K562 (cell line): ENCODE results near the gene NPAS3. TPM values are rescaled to one million over a fixed set of nuclear protein-coding genes. Genes with fewer than 3 reads are reported as not detected.

Experiments used
- ARNT ChIP-seq, 2 experiments: fragments of 450-650 bp; IDR thresholded peaks; 2 replicates each; pipeline ENCODE4 v1.6.1; 2016; ENCODE audit warnings: mild to moderate bottlenecking in 1 of 2
- JUNB ChIP-seq: fragments of 450-650 bp; formaldehyde crosslinking; conservative IDR thresholded peaks from 2 replicates; pipeline ENCODE4 v1.4.0; 2020; ENCODE audit warnings: mild to moderate bottlenecking
- KAT8 ChIP-seq: fragments of 450-650 bp; IDR thresholded peaks from 2 replicates; pipeline ENCODE4 v1.6.1; 2016; ENCODE audit warnings: low read depth, mild to moderate bottlenecking
- MEIS2 ChIP-seq: fragments of 450-650 bp; IDR thresholded peaks from 2 replicates; pipeline ENCODE4 v1.6.1; 2014; ENCODE audit warnings: mild to moderate bottlenecking; ENCODE audit not compliant: partially characterized antibody
- NCOA1 ChIP-seq: fragments of 450-650 bp; IDR thresholded peaks from 2 replicates; pipeline ENCODE4 v1.6.1; 2016; ENCODE audit warnings: low read depth
- SMARCA4 ChIP-seq: fragments of 450-650 bp; IDR thresholded peaks from 2 replicates; pipeline ENCODE4 v1.6.1; 2016
- SOX6 ChIP-seq: fragments of 450-650 bp; IDR thresholded peaks from 2 replicates; pipeline ENCODE4 v1.6.1; 2014; ENCODE audit warnings: mild to moderate bottlenecking
- ZNF507 ChIP-seq: conservative IDR thresholded peaks from 2 replicates; pipeline ENCODE4 v1.6.1; 2017; ENCODE audit warnings: missing genetic modification characterization, missing compliant biosample characterization
- polyA plus RNA-seq, 8 experiments: library from polyadenylated mRNA; depleted of rRNA in 4 of 8; stranded (reverse) in 5 of 8; unstranded in 3 of 8; fragments of >200 nt; fragmentation: Nextera tagmentation in 2 of 8; fragmentation: Illumina TruSeq in 1 of 8; extraction: Ambion mirVana in 2 of 8; extraction: Trizol in 1 of 8; gene quantifications; 2 replicates each; pipeline versions ENCODE4 v1.2.1 to v1.2.3, GENCODE V29; 2011 to 2014; ENCODE audit warnings: inconsistent platforms in 1 of 8, missing spikeins in 1 of 8
- total RNA-seq, 7 experiments: library from RNA; depleted of rRNA in 6 of 7; stranded (reverse); fragments of >200 nt in 6 of 7; fragmentation: Illumina TruSeq in 2 of 7; extraction: Trizol in 2 of 7; gene quantifications; 2 replicates each; pipeline versions ENCODE4 v1.2.1 to v1.2.3, GENCODE V29; 2011 to 2021; ENCODE audit warnings: low replicate concordance in 1 of 7
- TF ChIP-seq, protein P1 (sequence below): sonication (generic); formaldehyde crosslinking; IDR thresholded peaks from 2 replicates; pipeline ENCODE4 v1.9.0; 2022; ENCODE audit warnings: mild to moderate bottlenecking, missing genetic modification reagents
- TF ChIP-seq, protein P2 (sequence below): fragments of 450-650 bp; IDR thresholded peaks from 2 replicates; pipeline ENCODE4 v1.6.1; 2017; ENCODE audit warnings: antibody characterized with exemption, mild to moderate bottlenecking
- TF ChIP-seq, protein P3 (sequence below): fragments of 200-800 bp; sonication (Bioruptor generic); IDR thresholded peaks from 2 replicates; pipeline ENCODE4 v1.6.1; 2016; ENCODE audit warnings: missing genetic modification characterization, missing compliant biosample characterization
- TF ChIP-seq, protein P4 (sequence below): conservative IDR thresholded peaks from 2 replicates; pipeline ENCODE4 v1.6.1; 2011; ENCODE audit warnings: low read depth, mild to moderate bottlenecking, low read length; ENCODE audit not compliant: control insufficient read depth
- TF ChIP-seq, protein P5 (sequence below): IDR thresholded peaks from 3 replicates; pipeline ENCODE4 v1.6.1; 2011; ENCODE audit warnings: borderline replicate concordance, mild to moderate bottlenecking, moderate library complexity; ENCODE audit not compliant: insufficient read length; ENCODE audit errors: extremely low read depth

Gene NPAS3
- total and polyA plus RNA-seq, 9 of the 15 experiments (the other 6 are each of a cell fraction or from before 2014, with no cell fraction given) = 0.04 TPM; not detected in 8

DNA sequence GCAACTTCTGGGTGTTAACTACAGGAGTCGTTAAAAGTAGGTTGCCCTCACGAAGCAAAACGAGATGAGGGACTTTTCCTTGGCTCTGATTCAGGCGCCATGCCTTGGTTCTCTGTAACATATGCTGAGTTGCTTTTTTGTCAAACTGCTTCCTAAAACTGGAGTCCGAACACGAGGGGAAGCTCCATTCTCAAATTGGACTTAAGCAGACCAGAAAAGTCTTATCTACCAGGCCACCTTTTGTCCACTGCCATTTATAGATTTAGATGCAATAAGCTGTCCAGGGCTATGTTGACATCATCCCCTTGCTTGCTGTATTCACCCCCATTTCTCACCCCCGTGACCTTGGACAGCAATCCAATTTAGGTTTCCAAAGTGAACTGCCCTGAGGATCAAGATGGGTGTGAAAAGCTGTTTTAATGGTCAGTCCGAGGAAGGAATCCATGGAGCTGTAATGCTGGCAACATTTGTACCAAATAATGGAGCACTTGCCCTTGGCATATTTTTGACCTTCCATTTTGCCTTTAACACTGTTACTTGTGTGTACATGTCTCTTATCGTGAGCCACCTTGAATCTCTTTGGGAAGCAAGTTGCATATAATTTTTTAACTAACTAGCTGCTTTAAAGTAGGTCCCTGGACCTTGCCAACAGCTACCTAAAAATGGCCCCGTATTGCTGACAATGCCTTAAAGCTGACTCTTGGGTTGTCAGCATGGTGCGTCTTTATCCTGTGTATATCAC lies 714.1 kb downstream of the NPAS3 start (continued):
- TF ChIP-seq, protein P1, sequence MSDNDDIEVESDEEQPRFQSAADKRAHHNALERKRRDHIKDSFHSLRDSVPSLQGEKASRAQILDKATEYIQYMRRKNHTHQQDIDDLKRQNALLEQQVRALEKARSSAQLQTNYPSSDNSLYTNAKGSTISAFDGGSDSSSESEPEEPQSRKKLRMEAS (CRISPR knock-in tag) = no peak
- no peak for TF ChIP-seq JUNB (CRISPR knock-in tag)
- TF ChIP-seq, protein P2, sequence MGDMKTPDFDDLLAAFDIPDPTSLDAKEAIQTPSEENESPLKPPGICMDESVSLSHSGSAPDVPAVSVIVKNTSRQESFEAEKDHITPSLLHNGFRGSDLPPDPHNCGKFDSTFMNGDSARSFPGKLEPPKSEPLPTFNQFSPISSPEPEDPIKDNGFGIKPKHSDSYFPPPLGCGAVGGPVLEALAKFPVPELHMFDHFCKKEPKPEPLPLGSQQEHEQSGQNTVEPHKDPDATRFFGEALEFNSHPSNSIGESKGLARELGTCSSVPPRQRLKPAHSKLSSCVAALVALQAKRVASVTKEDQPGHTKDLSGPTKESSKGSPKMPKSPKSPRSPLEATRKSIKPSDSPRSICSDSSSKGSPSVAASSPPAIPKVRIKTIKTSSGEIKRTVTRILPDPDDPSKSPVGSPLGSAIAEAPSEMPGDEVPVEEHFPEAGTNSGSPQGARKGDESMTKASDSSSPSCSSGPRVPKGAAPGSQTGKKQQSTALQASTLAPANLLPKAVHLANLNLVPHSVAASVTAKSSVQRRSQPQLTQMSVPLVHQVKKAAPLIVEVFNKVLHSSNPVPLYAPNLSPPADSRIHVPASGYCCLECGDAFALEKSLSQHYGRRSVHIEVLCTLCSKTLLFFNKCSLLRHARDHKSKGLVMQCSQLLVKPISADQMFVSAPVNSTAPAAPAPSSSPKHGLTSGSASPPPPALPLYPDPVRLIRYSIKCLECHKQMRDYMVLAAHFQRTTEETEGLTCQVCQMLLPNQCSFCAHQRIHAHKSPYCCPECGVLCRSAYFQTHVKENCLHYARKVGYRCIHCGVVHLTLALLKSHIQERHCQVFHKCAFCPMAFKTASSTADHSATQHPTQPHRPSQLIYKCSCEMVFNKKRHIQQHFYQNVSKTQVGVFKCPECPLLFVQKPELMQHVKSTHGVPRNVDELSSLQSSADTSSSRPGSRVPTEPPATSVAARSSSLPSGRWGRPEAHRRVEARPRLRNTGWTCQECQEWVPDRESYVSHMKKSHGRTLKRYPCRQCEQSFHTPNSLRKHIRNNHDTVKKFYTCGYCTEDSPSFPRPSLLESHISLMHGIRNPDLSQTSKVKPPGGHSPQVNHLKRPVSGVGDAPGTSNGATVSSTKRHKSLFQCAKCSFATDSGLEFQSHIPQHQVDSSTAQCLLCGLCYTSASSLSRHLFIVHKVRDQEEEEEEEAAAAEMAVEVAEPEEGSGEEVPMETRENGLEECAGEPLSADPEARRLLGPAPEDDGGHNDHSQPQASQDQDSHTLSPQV = no peak
- no peak for TF ChIP-seq ZNF507 (tag)
- peak; percentile 57; the same call in 1 of the 2 replicates for TF ChIP-seq SMARCA4
- TF ChIP-seq NCOA1 = no peak
- TF ChIP-seq, protein P3, sequence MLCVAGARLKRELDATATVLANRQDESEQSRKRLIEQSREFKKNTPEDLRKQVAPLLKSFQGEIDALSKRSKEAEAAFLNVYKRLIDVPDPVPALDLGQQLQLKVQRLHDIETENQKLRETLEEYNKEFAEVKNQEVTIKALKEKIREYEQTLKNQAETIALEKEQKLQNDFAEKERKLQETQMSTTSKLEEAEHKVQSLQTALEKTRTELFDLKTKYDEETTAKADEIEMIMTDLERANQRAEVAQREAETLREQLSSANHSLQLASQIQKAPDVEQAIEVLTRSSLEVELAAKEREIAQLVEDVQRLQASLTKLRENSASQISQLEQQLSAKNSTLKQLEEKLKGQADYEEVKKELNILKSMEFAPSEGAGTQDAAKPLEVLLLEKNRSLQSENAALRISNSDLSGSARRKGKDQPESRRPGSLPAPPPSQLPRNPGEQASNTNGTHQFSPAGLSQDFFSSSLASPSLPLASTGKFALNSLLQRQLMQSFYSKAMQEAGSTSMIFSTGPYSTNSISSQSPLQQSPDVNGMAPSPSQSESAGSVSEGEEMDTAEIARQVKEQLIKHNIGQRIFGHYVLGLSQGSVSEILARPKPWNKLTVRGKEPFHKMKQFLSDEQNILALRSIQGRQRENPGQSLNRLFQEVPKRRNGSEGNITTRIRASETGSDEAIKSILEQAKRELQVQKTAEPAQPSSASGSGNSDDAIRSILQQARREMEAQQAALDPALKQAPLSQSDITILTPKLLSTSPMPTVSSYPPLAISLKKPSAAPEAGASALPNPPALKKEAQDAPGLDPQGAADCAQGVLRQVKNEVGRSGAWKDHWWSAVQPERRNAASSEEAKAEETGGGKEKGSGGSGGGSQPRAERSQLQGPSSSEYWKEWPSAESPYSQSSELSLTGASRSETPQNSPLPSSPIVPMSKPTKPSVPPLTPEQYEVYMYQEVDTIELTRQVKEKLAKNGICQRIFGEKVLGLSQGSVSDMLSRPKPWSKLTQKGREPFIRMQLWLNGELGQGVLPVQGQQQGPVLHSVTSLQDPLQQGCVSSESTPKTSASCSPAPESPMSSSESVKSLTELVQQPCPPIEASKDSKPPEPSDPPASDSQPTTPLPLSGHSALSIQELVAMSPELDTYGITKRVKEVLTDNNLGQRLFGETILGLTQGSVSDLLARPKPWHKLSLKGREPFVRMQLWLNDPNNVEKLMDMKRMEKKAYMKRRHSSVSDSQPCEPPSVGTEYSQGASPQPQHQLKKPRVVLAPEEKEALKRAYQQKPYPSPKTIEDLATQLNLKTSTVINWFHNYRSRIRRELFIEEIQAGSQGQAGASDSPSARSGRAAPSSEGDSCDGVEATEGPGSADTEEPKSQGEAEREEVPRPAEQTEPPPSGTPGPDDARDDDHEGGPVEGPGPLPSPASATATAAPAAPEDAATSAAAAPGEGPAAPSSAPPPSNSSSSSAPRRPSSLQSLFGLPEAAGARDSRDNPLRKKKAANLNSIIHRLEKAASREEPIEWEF (CRISPR knock-in tag) = no peak
- no peak for TF ChIP-seq ARNT (IDR thresholded peaks at IDR 0.05)
- peak; percentile 75 for TF ChIP-seq MEIS2
- TF ChIP-seq, protein P4, sequence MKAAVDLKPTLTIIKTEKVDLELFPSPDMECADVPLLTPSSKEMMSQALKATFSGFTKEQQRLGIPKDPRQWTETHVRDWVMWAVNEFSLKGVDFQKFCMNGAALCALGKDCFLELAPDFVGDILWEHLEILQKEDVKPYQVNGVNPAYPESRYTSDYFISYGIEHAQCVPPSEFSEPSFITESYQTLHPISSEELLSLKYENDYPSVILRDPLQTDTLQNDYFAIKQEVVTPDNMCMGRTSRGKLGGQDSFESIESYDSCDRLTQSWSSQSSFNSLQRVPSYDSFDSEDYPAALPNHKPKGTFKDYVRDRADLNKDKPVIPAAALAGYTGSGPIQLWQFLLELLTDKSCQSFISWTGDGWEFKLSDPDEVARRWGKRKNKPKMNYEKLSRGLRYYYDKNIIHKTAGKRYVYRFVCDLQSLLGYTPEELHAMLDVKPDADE = no peak
- TF ChIP-seq KAT8 = no peak
- TF ChIP-seq, protein P5, sequence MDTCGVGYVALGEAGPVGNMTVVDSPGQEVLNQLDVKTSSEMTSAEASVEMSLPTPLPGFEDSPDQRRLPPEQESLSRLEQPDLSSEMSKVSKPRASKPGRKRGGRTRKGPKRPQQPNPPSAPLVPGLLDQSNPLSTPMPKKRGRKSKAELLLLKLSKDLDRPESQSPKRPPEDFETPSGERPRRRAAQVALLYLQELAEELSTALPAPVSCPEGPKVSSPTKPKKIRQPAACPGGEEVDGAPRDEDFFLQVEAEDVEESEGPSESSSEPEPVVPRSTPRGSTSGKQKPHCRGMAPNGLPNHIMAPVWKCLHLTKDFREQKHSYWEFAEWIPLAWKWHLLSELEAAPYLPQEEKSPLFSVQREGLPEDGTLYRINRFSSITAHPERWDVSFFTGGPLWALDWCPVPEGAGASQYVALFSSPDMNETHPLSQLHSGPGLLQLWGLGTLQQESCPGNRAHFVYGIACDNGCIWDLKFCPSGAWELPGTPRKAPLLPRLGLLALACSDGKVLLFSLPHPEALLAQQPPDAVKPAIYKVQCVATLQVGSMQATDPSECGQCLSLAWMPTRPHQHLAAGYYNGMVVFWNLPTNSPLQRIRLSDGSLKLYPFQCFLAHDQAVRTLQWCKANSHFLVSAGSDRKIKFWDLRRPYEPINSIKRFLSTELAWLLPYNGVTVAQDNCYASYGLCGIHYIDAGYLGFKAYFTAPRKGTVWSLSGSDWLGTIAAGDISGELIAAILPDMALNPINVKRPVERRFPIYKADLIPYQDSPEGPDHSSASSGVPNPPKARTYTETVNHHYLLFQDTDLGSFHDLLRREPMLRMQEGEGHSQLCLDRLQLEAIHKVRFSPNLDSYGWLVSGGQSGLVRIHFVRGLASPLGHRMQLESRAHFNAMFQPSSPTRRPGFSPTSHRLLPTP = no peak
- 0 out of 2 replicates have a peak, but pooled peaks have one; percentile 42 for TF ChIP-seq SOX6
